Measurements from ENCODE around the gene CPN1.
"Not testable (repeated sequence)": the region's sequence is repeated elsewhere in the genome, so short reads cannot be mapped to it uniquely, and the experiment has no call there.

Gene CPN1

DNA sequence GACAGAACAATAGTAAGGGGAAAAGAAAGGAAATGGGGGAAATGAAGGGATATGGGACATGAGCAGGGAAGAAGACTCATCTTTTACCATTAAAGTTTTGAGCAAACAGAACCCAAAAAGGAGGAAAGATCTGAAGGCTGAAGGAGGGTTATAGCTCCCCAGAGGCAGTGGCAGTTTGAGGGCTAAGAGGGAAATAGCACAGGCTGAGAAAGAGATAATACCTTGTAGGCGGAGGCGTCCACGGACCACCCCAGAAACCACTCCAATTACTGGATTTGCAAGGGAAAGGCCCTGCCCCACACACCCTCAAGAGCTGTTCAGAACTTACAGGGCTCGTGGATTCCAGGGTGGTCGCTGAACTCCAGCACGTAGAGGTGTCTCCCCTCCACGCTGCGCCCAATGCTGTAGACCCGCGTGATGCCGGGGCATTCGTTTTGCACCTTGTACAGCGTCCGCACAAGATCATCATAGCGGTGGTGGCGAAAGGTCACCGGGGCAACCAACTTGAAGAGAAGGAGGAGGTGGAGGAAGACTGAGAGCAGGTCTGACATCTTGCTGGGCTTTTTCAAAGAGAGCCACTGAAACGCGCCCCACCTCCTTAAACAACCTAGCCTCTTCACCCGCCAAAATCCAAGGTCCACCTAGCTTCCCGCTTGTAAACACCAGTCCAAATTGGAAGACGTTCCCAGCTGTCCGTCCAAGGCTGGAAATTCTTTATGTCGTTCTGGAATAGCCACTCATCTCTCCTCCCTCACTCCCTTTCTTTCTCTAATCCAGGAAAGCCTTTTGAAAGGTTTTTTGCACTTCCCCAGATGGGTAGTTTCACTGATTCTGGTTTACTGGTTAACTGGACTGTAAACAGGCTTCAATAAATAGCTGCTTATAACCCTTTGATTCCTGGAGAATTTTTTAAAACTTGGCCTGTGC lies at the start of gene CPN1:
CPN1 (minus strand) TSS at position 795 of the 927 bp plus-strand sequence; CDS start at position 551, 244 bp downstream.
- DNase-seq: no peak

DNA sequence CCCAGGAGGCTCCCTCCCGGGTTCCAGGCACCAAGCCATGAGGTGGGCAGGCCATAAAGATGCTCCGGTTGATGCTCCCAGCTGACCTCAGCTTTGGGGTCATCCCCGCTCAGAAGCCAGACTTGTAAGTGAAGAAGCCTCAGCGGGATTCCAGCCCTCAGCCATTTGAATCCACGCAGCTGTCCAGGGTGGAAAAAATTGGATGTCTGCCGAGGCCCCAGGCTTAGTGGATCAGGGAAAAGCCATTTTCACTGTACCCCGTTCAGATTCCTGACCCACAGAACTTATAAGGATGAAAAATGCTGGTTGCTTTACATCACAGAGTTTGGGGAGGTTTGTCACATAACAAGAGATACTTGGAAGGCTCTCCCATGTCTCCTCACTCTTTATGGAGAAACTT lies 49.2 kb upstream of the CPN1 start:
- no peak for DNase-seq

DNA sequence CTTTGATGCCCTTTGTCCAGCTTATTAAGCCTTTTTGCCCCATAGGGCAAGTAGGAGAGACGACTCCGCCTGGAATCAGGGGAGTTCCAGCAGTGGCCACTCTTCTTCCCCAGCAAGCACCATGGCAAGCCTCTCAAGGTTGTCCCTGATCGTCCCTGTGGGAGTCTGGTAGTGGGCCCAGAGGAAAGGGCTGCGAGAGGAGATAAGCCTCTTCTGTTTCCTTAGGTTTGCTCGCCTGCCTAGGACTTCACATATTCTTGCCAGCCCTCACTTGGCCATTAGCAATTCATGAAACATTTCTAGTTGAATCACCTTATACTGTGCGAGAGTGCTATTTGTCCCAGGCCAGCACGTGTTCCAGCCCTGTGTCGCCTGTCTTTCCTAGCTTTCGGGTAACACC lies 47.8 kb upstream of the CPN1 start:
- DNase-seq: no peak

GRCh38 chr10:100128951-100129350 lies 47.3 kb upstream of the CPN1 start:
- no peak for DNase-seq

DNA sequence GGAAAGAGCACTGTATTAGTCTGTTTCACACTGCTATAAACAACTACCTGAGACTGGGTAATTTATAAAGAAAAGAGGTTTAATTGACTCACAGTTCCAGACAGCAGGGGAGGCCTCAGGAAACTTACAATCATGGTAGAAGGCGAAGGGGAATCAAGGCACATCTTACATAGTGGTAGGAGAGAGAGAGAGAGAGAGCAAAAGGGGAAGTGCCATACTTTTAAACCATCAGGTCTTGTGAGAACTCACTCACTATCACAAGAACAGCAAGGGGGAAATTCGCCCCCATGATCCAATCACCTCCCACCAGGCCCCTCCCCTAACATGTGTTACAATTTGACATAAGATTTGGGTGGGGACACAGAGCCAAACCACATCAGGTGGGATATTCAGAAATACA lies 43.7 kb upstream of the CPN1 start:
- not testable (repeated sequence) for DNase-seq

DNA sequence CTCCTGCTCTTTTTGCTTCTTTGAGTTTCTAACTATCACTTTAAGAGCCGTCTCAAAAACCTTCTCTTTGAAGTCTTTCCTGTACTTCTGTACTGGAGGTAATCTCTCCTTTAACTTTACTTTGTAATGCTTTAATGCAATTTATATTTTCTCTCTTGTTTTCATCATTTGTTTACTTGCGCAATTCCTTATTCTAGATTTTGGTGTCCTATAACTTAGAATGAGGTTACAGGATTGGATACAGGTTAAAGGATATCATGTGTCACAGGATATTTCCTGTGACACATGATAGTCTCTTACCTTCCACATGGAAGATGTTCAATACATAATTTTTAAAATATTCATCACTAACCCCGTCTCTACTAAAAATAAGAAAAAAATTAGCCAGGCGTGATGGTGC lies 42.4 kb upstream of the CPN1 start:
- no peak for DNase-seq

- no peak for DNase-seq
Measured at GRCh38 chr10:100122780-100123179, 41.1 kb upstream of the CPN1 start.

DNA sequence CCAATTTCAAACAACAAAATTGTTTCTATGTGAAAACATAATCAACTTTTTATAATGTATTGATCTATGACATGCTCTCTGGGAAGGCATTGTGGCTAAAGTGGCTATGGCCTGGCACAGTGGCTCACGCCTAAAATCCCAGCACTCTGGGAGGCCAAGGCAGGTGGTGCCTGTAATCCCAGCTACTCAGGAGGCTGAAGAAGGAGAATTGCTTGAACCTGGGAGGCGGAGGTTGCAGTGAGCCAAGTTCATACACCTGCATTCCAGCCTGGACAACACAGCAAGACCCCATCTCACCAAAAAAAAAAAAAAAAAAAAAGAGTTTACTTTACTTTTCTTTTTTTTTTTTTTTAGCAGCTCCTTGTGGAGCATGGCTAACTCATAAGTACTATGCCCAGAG lies 38.9 kb upstream of the CPN1 start:
- DNase-seq: no peak

DNA sequence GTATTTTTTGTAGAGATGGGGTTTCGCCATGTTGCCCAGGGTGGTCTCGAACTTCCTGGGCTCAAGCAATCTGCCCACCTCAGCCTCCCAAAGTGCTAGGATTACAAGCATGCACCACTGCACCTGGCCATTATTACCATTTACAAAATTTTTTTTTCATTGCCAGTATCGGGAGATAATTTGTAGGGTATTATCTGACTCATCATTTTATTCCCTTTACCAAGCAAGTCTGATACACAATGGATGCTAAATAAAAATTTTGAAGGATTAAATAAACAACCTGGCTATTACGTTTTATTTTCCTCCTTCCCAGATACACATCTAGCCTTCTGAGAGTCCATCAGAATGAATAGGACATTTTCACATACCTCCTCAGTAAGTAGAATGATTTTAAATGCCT lies 38.1 kb upstream of the CPN1 start:
- DNase-seq: no peak

DNA sequence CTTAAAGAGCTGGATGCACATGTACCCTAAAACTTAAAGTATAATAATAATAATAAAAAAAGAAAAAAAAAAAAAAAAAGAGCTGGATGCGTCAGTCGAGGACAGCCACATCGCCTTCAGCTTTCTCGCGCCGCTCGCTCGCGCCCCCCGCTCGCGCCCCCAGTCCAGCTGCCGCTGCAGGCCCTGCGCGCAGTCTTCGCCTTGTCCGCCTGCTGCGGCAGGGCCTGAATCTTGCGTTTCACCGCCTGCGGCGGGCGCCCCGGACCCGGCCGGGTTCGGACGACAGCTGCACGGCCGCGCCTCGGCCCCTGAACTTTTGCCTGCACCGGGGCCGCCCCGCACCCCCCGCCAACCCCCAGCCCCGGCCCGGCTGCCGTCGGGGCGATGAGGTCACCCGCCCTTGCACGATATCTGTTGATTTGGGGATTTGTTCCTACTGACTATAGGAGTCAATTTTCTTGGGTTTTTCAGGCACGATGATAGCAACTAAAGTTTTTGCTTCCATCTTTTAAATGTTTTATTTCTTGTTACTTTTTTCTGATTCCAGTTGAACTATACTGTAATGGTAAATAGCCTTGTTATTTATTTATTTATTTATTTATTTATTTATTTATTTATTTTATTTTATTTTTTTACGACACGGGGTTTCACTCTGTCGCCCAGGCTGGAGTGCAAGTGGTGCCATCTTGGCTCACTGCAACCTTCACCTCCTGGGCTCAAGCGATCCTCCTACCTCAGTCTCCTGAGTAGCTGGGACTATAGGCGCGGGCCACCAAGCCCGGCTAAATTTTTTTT lies 33.5 kb upstream of the CPN1 start:
- no peak for DNase-seq

DNA sequence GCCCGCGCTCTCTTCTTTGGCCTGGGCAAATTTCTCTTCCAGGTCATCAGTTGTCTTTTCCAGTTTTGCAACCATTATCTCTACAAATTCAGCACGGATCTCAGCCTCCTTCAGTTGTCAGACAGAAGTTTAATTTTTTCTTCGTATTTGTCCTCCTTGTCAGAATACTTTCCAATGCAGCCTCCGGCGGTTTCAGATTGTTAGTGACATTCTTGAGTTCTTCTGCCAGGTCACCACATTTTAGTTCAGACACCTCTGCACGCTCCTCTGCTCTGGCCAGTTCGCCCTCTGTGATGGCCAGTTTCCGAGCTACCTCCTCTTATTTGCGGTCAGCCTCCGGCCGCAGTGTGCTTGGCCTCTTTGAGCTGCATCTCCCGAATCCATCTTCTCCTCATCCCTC lies 32.8 kb upstream of the CPN1 start:
- DNase-seq: no peak

DNA sequence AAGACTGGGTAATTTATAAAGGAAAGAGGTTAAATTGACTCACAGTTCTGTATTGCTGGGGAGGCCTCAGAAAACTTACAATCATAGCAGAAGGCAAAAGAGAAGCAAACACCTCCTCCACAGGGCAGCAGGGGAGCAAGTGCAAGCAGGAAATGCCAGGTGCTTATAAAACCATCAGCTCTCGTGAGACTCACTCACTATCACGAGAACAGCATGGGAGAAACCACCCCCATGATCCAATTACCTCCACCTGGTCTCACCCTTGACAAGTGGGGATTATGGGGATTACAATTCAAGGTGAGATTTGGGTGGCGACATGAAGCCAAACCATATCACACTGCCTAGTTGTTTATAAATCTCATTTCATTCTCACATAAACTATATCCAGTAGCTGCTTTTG lies 28.0 kb upstream of the CPN1 start:
- no peak for DNase-seq

DNA sequence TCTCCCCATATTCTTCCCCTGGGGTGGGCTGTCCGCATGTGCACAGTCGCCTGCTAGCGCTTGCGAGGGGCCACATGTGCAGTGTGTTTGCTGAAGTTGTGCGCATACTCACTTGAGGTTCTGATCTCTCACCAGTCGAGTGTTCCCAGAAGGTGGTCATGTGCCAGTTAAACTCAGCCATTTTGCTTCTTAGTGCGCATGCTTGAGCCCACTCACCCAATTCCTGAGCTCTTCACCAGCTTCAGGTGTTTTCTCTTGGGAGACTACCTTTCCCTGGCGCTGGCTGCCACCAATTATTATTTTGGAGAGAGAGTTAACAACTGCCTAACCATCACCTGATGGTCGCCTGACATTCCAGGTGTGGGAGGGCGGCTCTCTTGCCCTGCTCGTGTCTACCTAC lies 25.2 kb upstream of the CPN1 start:
- DNase-seq: no peak

DNA sequence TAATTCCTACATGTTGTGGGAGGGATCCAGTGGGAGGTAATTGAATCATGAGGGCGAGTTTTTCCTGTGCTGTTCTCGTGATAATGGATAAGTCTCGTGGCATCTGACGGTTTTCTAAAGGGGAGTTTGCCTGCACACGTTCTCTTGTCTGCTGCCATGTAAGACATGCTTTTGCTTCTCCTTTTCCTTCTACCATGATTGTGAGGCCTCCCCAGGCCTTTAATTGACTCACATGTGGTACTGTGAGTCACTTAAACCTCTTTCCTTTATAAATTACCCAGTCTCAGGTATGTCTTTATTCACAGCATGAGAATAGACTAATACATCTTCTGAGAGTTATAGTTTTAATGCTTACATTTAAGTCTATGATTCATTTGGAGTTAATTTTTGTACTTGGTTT lies 22.6 kb upstream of the CPN1 start:
- no peak for DNase-seq

GRCh38 chr10:100103581-100103980 lies 21.9 kb upstream of the CPN1 start:
- DNase-seq: no peak

- no peak for DNase-seq
Measured at GRCh38 chr10:100101192-100102076, 19.8 kb upstream of the CPN1 start.

DNA sequence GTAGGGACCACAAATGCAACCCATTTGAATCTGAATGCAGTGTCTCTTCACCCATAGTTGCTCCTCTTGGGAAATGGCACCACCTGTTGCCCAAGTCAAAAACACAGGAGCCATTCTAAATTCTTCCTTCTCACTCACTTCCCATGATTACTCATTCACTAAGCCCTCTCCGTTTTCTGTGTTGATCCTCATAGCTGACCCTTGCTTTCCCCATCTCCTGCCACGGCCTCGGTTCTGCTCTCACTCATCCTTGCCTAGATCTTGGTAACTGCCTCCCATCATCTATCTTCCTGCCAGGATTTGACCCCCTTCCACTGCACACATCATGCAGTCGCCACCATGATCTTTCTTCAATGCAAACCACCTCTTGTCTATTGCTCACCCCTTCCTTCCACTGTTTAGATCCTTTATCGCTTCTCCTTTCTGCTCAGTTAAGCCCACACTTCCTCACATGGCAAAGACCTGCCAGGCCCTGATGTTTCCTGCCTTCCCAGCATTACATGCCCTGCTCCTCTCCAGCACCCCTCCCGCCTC lies 19.0 kb upstream of the CPN1 start:
- no peak for DNase-seq

DNA sequence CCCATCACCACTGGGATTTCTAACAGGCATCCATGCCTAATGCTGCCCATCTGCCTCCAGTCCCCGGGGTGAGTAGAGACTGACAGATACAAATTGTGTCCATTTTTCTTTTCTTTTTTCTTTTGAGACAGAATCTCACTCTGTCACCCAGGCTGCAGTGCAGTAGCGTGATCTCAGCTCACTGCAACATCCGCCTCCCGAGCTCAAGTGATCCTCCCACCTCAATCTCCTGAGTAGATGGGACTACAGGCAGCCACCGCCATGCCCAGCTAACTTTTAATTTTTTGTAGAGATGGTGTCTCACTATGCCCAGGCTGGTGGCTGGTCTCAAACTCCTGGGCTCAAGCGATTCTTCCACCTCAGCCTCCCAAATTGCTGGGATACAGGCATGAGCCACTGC lies 7.6 kb upstream of the CPN1 start:
- DNase-seq: no peak

DNA sequence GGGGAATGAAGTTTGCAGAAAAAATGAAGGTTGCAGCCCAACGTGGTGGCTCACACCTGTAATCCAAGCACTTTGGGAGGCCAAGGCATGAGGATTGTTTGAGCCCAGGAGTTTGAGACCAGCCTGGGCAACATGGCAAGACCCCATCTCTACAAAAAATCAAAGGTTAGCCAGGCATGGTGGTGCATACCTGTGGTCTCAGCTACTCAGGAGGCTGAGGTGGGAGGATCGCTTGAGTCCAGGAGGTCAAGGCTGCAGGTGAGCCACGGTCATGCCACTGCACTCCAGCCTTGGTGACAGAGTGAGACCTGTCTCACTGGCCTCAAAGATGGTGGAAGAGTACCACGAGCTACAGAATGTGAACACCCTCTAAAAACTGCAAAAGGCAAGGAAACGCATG lies 5.0 kb upstream of the CPN1 start:
- DNase-seq: not testable (repeated sequence)

- no peak for DNase-seq
Measured at GRCh38 chr10:100085596-100085995, 3.9 kb upstream of the CPN1 start.

DNA sequence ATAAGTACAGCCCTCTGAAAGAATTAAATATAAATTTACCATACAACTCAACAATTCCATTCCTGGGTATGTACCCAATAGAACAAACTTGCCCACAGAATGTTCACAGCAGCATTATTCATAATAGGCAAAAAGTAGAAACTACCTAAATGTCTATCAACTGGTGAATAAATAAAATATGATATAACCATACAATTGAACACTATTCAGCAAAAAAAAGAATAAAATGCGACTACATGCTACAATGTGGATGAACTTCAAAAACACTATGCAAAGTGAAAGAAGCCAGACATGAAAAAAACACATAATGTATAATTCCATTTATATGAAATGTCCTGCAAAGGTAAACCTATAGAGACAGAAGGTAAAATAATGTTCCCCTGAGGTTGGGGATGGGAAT lies 2.0 kb upstream of the CPN1 start:
- no peak for DNase-seq

- DNase-seq: not testable (repeated sequence)
Measured at GRCh38 chr10:100082276-100082675, 607 bp upstream of the CPN1 start.

- DNase-seq: no peak
Measured at GRCh38 chr10:100076750-100077149, 4.9 kb downstream of the CPN1 start.

Measured in NCI-H1105 treated with DMSO at 0.1 percent for 48 hours (cell line).